ENCODE measurements around the gene RASA3.
"Not testable (repeated sequence)": the region's sequence is repeated elsewhere in the genome, so short reads cannot be mapped to it uniquely, and the experiment has no call there.

Gene RASA3

DNA sequence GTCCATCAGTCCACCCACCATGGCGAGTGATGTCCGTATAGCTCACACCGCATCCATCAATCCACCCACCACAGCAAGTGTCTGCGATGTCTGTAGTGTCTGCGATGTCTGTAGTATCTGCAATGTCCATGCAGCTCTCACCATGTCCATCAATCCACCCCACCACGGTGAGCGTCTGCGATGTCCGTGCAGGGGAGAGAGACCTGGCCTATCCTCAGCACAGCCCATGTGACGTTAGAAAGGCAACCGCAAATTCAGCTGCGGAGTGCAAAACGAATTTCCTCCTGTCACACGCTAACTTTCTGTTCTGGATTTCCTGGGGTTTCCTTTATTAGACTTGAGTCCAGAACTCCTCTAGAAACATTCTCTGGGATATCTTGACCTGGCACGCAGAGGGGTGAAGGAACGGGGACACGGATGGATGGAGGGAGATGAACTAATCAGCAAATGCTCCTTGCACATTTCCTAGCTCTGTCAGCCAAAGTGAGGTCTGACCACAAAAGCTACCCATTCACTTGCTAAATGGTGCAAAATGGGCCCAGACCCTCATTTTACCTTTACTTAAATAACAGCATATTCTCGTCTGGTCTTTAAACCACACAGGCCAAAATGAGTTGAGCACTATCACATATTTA is 18.3 kb downstream of the RASA3 start:
- no peak for DNase-seq (ENCODE audit: low read depth, low spot score)

DNA sequence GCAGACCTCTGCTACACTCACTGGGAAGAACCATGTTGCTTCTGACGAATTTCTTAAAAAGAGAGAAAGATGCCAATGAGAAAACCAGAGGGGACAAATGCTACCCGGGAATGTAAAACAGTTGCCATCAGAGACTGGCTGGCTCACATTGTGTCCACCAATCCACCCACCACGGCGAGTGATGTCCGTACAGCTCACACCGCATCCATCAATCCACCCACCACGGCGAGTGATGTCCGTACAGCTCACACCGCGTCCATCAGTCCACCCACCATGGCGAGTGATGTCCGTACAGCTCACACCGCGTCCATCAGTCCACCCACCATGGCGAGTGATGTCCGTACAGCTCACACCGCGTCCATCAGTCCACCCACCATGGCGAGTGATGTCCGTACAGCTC is 19.0 kb downstream of the RASA3 start:
- not testable (repeated sequence) for DNase-seq (ENCODE audit: low read depth, low spot score)

DNA sequence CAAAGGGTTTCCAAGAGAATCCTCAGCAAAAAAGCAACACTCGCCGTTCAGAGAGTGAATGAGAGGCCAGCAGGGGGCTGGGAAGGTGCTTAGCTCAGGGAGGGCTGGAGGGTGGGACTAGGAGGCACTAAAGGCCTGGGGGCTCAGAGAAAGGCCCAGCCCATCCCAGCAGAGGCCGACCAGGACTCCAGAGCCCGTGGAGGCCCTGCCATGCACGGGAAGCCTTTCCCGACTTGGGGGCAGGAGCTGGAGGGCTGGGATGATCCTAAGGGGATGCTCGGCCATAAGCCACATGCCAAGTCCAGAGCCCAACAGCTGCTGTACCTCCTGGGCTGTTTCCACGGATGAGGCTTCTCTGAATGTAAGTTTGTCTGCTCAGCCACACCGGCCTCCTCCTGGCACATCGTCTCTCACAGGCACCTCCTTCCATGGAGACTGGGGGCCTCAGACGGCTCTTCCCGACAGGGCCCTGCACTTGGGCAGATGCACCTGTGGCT is 19.5 kb downstream of the RASA3 start:
- no peak for DNase-seq (ENCODE audit: low read depth, low spot score)

- no peak for DNase-seq (ENCODE audit: low read depth, low spot score)
These were observed 20.1 kb downstream of the RASA3 start for GRCh38 chr13:114112231-114112825.

DNA sequence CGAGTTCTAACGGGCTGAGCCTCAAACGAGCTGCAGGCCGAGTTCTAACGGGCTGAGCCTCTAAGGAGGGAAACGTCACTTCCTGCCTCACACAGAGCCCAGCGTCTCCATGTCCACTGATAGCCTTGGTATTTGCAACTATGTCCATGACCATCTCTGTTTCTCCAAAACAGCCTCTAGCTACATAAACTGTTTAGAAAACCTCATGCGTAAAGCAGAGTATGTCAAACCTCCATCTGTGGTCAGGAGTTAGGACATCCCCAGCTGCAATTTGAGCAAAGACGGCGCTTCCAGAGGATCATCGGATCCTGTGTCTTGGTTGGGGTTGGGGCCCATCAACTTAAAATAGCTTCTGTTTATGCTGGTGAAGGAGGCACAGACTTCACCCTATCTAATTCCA is 20.8 kb downstream of the RASA3 start:
- no peak for DNase-seq (ENCODE audit: low read depth, low spot score)

DNA sequence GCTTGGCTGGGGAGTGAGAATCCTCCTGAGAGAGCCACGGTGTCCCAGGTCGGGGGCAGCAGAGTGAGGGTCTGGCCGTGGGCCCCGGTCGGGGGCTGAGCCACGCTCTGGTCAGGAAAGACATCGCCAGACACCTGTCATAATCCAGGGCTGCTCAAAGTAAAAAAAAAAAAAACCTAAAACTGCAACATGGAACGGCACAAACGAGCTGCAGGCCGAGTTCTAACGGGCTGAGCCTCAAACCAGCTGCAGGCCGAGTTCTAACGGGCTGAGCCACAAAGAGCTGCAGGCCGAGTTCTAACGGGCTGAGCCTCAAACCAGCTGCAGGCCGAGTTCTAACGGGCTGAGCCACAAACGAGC is 21.6 kb downstream of the RASA3 start:
- not testable (repeated sequence) for DNase-seq (ENCODE audit: low read depth, low spot score)

DNA sequence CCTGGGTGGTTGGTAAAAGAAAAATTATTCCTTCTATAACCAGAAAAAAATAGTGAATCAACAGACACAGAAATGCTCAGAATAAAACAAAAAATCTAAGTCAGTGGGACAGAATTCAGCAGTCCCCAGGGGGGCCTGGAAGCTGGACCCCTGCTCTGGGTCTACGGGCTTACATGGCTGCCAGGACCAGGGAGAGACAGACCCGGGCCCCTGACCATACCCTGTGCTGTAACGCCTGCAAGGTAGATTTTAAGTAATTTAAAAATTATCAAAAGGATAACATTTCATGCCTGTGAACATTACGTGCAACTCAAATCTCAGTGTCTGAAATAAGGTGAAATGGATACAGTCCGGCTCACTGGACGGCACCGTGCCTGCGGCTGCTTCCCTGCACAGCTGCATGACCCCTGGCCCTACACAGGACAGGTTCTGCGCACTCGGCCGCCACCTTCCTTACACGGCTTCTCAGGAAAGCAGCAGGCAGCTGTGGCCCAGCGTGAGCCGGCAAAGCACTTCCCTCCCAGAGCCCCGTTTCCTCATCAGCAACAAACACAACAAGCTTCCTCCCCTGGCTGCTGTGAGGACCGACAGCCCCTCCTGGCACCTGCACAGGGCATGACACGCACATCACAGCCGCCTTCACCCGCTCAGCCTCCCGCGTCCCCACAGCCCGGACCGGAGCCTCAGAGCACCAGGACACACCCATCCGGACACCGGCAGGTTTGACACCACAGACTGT is 22.2 kb downstream of the RASA3 start:
- peak; percentile 54 for DNase-seq (ENCODE audit: low read depth, low spot score)

DNA sequence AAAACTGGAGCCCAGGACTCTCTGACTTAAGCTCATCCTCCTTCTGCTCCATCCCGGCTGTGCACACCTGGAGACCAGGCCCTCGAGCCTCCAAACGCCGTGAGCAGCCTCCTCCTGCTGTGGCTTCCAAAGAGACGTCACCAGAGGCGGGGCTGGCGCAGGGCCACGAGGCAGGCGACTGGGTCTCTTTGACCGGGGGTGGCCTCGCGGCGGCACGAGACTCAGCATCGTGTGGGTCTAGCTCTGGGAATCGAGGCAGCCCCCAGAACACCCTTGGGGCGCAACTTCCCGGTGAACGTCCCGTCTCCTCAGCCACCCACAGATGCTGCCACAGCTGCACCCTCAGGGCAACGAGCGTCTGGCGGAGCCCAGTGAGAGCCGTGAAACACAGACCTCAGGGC is 22.8 kb downstream of the RASA3 start:
- DNase-seq (ENCODE audit: low read depth, low spot score), result no peak

DNA sequence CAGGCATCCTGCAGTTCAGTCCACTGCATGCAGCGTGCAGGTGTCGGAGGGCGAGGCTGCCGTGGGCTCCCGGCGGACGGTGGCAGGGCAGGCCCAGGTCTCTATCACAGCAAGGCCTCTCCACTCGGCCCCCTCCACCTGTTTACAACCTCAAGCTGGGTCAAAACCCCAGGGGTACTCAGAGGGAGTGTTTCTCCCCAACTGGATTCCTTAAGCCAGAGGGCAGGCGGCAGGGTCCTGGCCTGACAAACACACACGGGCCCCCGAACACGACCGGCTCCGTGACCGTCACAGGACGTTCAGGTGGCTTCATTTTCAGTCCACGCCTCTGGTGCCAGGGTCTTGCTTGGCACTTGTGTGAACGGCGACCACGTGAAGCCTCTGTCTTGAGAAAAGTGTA is 23.5 kb downstream of the RASA3 start:
- DNase-seq (ENCODE audit: low read depth, low spot score), result no peak

DNA sequence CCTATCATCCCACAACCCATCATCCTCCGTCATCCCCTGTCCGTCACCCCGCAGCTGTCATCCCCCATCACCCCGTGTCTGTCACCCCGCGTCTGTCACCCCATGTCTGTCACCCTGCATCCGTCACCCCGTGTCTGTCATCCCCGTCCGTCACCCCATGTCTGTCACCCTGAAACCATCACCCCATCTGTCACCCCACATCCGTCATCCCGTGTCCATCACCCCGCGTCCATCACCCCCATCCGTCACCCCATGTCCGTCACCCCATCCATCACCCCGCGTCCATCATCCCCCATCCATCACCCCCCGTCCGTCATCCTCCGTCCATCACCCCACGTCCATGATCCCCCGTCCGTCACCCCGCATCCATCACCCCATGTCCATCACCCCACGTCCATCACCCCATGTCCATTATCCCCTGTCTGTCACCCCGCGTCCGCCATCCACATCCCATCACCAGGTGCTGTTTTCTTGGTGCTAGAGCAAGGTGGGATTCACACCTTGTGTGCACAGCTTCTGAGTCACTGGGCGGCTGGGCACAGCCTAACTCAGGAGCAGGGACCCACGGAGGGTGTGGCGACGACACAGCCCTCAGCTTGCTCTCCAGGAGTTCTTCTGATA is 24.2 kb downstream of the RASA3 start:
- DNase-seq (ENCODE audit: low read depth, low spot score), result no peak

- no peak for DNase-seq (ENCODE audit: low read depth, low spot score)
These were observed 24.7 kb downstream of the RASA3 start for GRCh38 chr13:114107686-114108081.

DNA sequence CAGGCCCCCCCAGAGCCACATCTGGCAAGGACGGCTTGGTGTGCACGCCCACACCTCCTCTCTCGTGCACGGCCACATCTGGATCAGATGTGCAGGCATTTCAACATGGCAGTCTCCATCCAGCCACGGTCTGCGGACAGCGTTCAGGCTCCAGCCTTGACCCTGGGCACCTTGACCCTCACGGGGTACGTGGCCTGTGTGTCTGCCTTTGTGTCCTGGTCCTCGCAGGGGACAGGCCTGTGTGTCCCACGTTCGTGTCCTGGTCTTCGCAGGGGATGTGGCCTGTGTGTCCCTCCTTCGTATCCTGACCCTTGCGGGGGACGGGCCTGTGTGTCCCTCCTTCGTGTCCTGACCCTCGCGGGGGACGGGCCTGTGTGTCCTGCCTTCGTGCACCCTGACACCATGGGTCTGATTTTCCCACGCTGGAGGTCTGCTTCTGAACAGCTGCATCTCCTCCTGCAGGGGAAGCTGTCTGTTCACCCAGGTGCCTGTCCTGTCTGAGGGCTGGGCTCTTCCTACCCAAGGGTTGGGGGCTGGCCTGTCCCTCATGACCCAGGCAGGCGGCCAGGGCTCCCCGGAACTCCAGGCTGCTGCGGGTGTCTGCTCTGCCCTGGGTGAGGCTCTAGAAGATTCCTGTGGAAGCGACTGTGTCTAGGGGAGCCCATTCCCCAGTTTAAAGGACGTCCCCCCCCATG is 25.3 kb downstream of the RASA3 start:
- no peak for DNase-seq (ENCODE audit: low read depth, low spot score)

- no peak for DNase-seq (ENCODE audit: low read depth, low spot score)
These were observed 25.9 kb downstream of the RASA3 start for GRCh38 chr13:114106526-114106925.

DNA sequence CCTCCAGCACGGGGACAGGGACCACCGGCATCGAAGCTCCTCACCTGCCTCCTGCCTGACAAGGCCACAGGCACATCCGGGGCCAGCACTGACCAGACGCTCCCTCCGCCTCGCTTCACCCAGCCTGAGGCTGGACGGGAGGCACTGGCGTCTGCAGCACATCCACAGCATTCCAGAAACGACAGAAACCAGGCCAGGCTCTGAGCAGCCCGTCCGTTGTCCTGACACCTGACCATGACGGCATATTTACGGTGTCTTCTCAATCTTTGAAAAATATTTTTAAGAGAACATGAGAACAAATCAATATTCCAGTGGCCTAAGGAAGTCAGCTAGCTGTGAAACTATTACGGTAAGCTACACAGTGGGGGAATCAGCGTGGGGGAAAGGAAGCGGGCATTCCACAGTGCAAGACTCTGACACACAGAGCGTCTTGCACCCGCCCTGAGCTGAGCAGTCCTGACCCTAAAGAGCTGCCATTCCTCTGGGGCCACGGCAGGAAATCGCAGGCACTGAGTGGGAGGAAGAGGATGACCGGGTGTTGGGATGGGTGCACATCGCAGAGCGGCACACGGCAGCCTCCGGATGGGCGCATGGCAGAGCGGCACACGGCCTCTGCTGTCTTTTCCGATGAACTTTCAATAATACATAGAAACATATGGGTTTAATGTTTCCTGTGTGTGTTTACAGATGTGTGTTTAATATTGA is 26.8 kb downstream of the RASA3 start:
- DNase-seq (ENCODE audit: low read depth, low spot score), result no peak

GRCh38 chr13:114104655-114105520 is 27.5 kb downstream of the RASA3 start:
- DNase-seq (ENCODE audit: low read depth, low spot score), result no peak

- DNase-seq (ENCODE audit: low read depth, low spot score), result no peak
These were observed 28.4 kb downstream of the RASA3 start for GRCh38 chr13:114103801-114104654.

GRCh38 chr13:114103289-114103621 is 29.2 kb downstream of the RASA3 start:
- DNase-seq (ENCODE audit: low read depth, low spot score), result not testable (repeated sequence)

DNA sequence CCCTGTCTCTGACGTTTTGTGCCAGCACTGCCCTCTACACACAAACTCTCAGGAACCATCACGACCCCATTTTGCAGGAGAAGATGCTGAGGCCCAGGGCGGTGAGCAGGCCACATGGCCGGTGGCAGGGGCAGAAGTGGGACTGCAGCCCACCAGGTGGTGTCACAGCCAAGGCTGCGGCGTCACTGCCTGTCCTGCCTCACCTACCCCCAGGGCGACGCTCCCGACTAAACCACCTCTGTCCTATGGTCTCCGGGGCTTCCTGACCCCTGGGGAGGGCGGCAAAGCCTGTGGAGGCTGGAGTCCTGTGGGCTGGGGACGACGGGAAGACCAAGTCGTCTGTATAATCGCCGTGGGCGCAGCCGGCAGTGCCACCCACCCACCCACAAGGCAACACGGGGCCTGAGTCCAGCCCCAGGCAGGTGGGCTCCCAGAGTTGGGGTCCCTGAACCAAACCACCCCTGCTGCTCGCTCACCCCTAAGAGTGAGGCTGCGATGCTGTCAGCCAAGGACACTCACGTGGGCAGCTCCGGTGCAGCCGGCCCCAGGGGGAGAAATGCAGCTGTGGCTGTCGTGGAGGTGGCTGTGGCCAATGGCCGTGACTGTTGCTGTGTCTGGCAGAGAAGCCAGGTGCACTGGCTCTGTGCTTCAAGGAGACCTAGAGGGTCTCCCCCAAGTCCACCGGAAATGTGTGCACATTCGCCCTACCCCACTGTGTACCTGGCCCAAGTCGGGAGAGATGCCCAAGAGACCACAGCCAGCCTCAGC is 29.7 kb downstream of the RASA3 start:
- DNase-seq (ENCODE audit: low read depth, low spot score), result no peak

GRCh38 chr13:114102131-114102520 is 30.3 kb downstream of the RASA3 start:
- DNase-seq (ENCODE audit: low read depth, low spot score), result no peak
